H1 (cell line): ENCODE data around the gene PI16. TPM values are rescaled to one million over a fixed set of nuclear protein-coding genes. Genes with fewer than 3 reads are reported as not detected.

Experiments used
- CTCF ChIA-PET: fragments of 300-600 bp; sonication (Branson Sonifier 250); formaldehyde crosslinking; loops from one replicate; lab custom pipeline; 2021; ENCODE audit not compliant: partially characterized antibody; lab: Charles Lee
- POLR2A ChIA-PET: fragments of 300-600 bp; sonication (Branson Sonifier 250); formaldehyde crosslinking; loops from one replicate; lab custom pipeline; 2021; ENCODE audit warnings: inconsistent platforms; ENCODE audit not compliant: partially characterized antibody; lab: Charles Lee
- DNase-seq, 2 experiments: peaks; one replicate each; pipeline versions ENCODE4 v3.0.0 to v3.0.0-alpha.2; 2010 to 2022; ENCODE audit warnings: low spot score in 2 of 2, low read depth in 1 of 2, mixed read lengths in 1 of 2
- FAIRE-seq: peaks from 2 replicates; lab custom pipeline; 2011; peaks lifted over from hg19 to GRCh38; lab: Jason Lieb, UNC
- H2AFZ ChIP-seq: 2 replicates; pipeline ENCODE4 v1.8.1; 2012; ENCODE audit warnings: low read length, inconsistent platforms
- H2AK5ac ChIP-seq: 2 replicates; pipeline ENCODE4 v1.6.1; 2013; ENCODE audit warnings: low read depth, low read length
- H2BK120ac ChIP-seq: replicated peaks from 2 replicates; pipeline ENCODE3; 2013; ENCODE audit warnings: low read depth, low read length, inconsistent platforms
- H2BK12ac ChIP-seq: 2 replicates; pipeline ENCODE4 v1.6.1; 2013; ENCODE audit warnings: low read depth, low read length
- H2BK15ac ChIP-seq: 2 replicates; pipeline ENCODE4 v1.6.1; 2013; ENCODE audit warnings: low read length
- H2BK20ac ChIP-seq: 2 replicates; pipeline ENCODE4 v1.6.1; 2013; ENCODE audit warnings: low read length
- H2BK5ac ChIP-seq: 2 replicates; pipeline ENCODE4 v1.6.1; 2013; ENCODE audit warnings: low read depth, low read length
- H3K14ac ChIP-seq: 2 replicates; pipeline ENCODE4 v1.6.1; 2013; ENCODE audit warnings: inconsistent platforms; ENCODE audit not compliant: insufficient read length
- H3K18ac ChIP-seq: 2 replicates; pipeline ENCODE4 v1.6.1; 2013; ENCODE audit warnings: low read length; ENCODE audit errors: extremely low read depth
- H3K23ac ChIP-seq: 2 replicates; pipeline ENCODE4 v1.6.1; 2013; ENCODE audit warnings: inconsistent platforms; ENCODE audit not compliant: insufficient read length
- H3K23me2 ChIP-seq: 2 replicates; pipeline ENCODE4 v1.6.1; 2013; ENCODE audit warnings: low read depth, low read length
- H3K27ac ChIP-seq: 2 replicates; pipeline ENCODE4 v1.6.1; 2011; ENCODE audit warnings: low read depth, low read length, inconsistent platforms
- H3K27me3 ChIP-seq, 4 experiments: replicated peaks in 1 of 4; 1 replicate in 1 of 4; 2 replicates in 3 of 4; pipeline versions ENCODE4 v1.6.1 to v1.8.1; 2011 to 2013; ENCODE audit warnings: low read length in 3 of 4, mild to moderate bottlenecking in 3 of 4, inconsistent platforms in 2 of 4, mixed read lengths in 2 of 4, moderate library complexity in 1 of 4; ENCODE audit not compliant: control insufficient read depth in 3 of 4, insufficient read depth in 3 of 4; ENCODE audit errors: extremely low read depth in 1 of 4
- H3K36me3 ChIP-seq, 4 experiments: 2 replicates each; pipeline versions ENCODE4 v1.6.1 to v1.8.1; 2011 to 2013; ENCODE audit warnings: mild to moderate bottlenecking in 4 of 4, low read length in 3 of 4, moderate library complexity in 2 of 4, control low read depth in 1 of 4, inconsistent platforms in 1 of 4; ENCODE audit not compliant: insufficient read depth in 4 of 4, control insufficient read depth in 2 of 4
- H3K4ac ChIP-seq: replicated peaks from 2 replicates; pipeline ENCODE3; 2013; ENCODE audit warnings: low read length, low read depth, mixed read lengths, inconsistent platforms; ENCODE audit not compliant: insufficient read length
- H3K4me1 ChIP-seq, 4 experiments: replicated peaks in 1 of 4; 1 replicate in 1 of 4; 2 replicates in 3 of 4; pipeline versions ENCODE4 v1.6.1 to v1.8.1; 2011 to 2013; ENCODE audit warnings: low read length in 3 of 4, inconsistent platforms in 2 of 4, mixed read lengths in 1 of 4; ENCODE audit not compliant: insufficient read depth in 4 of 4, control insufficient read depth in 3 of 4
- H3K4me2 ChIP-seq, 2 experiments: 2 replicates each; pipeline versions ENCODE4 v1.6.1 to v1.8.1; 2011 to 2013; ENCODE audit warnings: low read depth in 2 of 2, low read length in 2 of 2, control low read depth in 1 of 2, inconsistent platforms in 1 of 2, mild to moderate bottlenecking in 1 of 2; ENCODE audit not compliant: insufficient read depth in 1 of 2
- H3K4me3 ChIP-seq, 4 experiments: fragments of 200-600, 300-600 bp in 1 of 4; sonication (generic), shearing (Covaris generic), sonication (Bioruptor Twin) in 1 of 4; 2 replicates each; pipeline versions ENCODE4 v1.5.1 to v1.8.1; 2011 to 2016; ENCODE audit warnings: low read length in 4 of 4, low read depth in 3 of 4, control low read depth in 2 of 4, inconsistent platforms in 2 of 4, mild to moderate bottlenecking in 2 of 4, mixed read lengths in 1 of 4, moderate library complexity in 1 of 4; ENCODE audit not compliant: insufficient read depth in 2 of 4; ENCODE audit errors: extremely low read depth in 1 of 4
- H3K56ac ChIP-seq: replicated peaks from 2 replicates; pipeline ENCODE3; 2013; ENCODE audit warnings: low read depth, mild to moderate bottlenecking, mixed read lengths, low read length, inconsistent platforms; ENCODE audit not compliant: insufficient read length
- H3K79me1 ChIP-seq: 2 replicates; pipeline ENCODE4 v1.6.1; 2013; ENCODE audit warnings: low read depth, low read length, control low read depth
- H3K79me2 ChIP-seq, 2 experiments: 2 replicates each; pipeline versions ENCODE4 v1.6.1 to v1.8.1; 2012 to 2013; ENCODE audit warnings: low read length in 2 of 2, mild to moderate bottlenecking in 2 of 2, inconsistent platforms in 1 of 2; ENCODE audit not compliant: insufficient read depth in 2 of 2, control insufficient read depth in 1 of 2
- H3K9ac ChIP-seq, 4 experiments: replicated peaks in 1 of 4; 1 replicate in 1 of 4; 2 replicates in 3 of 4; pipeline versions ENCODE4 v1.6.1 to v1.8.1; 2011 to 2013; ENCODE audit warnings: low read depth in 3 of 4, low read length in 3 of 4, control low read depth in 2 of 4, mild to moderate bottlenecking in 2 of 4, moderate library complexity in 2 of 4, inconsistent platforms in 1 of 4; ENCODE audit errors: extremely low read depth in 1 of 4
- H3K9me3 ChIP-seq, 2 experiments: 2 replicates each; pipeline versions ENCODE4 v1.6.1 to v1.8.1; 2012 to 2013; ENCODE audit warnings: mild to moderate bottlenecking in 2 of 2, moderate library complexity in 2 of 2, control low read depth in 1 of 2, inconsistent platforms in 1 of 2, low read depth in 1 of 2, low read length in 1 of 2, mixed read lengths in 1 of 2; ENCODE audit not compliant: insufficient read depth in 2 of 2
- H4K20me1 ChIP-seq, 2 experiments: replicated peaks in 1 of 2; 2 replicates each; pipeline versions ENCODE3 to v1.8.1; 2011 to 2013; ENCODE audit warnings: inconsistent platforms in 2 of 2, low read length in 2 of 2, mild to moderate bottlenecking in 1 of 2; ENCODE audit not compliant: insufficient read depth in 2 of 2, control insufficient read depth in 1 of 2
- H4K5ac ChIP-seq: 2 replicates; pipeline ENCODE4 v1.6.1; 2013; ENCODE audit warnings: low read length, low read depth, mixed read lengths, inconsistent platforms; ENCODE audit not compliant: insufficient read length
- H4K8ac ChIP-seq: 2 replicates; pipeline ENCODE4 v1.8.0; 2013; ENCODE audit warnings: mild to moderate bottlenecking, moderate library complexity, low read length, inconsistent platforms; ENCODE audit not compliant: insufficient read depth; ENCODE audit errors: extremely low read depth
- H4K91ac ChIP-seq: replicated peaks from 2 replicates; pipeline ENCODE3; 2013; ENCODE audit warnings: low read length, mixed read lengths, inconsistent platforms; ENCODE audit not compliant: insufficient read length
- CEBPB ChIP-seq: IDR thresholded peaks from 2 replicates; pipeline ENCODE4 v1.6.1; 2012; ENCODE audit warnings: low read depth, low read length
- CHD2 ChIP-seq: IDR thresholded peaks from 2 replicates; pipeline ENCODE4 v1.6.1; 2012; ENCODE audit warnings: low read length, improper control_type of control experiment
- SP2 ChIP-seq: IDR thresholded peaks from 2 replicates; pipeline ENCODE4 v1.6.1; 2012; ENCODE audit warnings: mild to moderate bottlenecking, low read length, inconsistent platforms
- WGBS, 2 experiments: shearing (Covaris generic) in 1 of 2; methylation state at CpG; one replicate each; pipeline versions ENCODE4 v1.1.6 to v1.1.7; 2013 to 2015; ENCODE audit warnings: low lambda C conversion rate in 2 of 2, mixed read lengths in 2 of 2, inconsistent platforms in 1 of 2, low coverage in 1 of 2, missing lambda C conversion rate in 1 of 2; ENCODE audit not compliant: insufficient replicate concordance in 2 of 2, insufficient coverage in 1 of 2, insufficient read length in 1 of 2; ENCODE audit errors: extremely low coverage in 1 of 2, missing lambda C conversion rate in 1 of 2; 5-methylcytosine and 5-hydroxymethylcytosine counted together
- polyA plus RNA-seq, 7 experiments: library from polyadenylated mRNA; depleted of rRNA in 3 of 7; stranded (reverse) in 5 of 7; unstranded in 2 of 7; fragments of >200 nt in 5 of 7; fragments of 200-250 nt in 2 of 7; gene quantifications; 1 replicate in 5 of 7; 2 replicates in 1 of 7; 4 replicates in 1 of 7; pipeline versions ENCODE4 v1.2.1 to v1.2.3, GENCODE V29; 2011 to 2013; ENCODE audit warnings: missing spikeins in 2 of 7, mixed read lengths in 2 of 7
- total RNA-seq: library from RNA; stranded (reverse); fragmentation: NEBNext Ultra II Directional; extraction: Animal tissue kit (Norgen Biotek cat#: 25700); gene quantifications from 2 replicates; pipeline ENCODE4 v1.2.1, GENCODE V29; 2021
- TF ChIP-seq, protein P1 (sequence below): IDR thresholded peaks from 2 replicates; pipeline ENCODE4 v1.6.1; 2011; ENCODE audit warnings: low read depth, mild to moderate bottlenecking, low read length; ENCODE audit not compliant: insufficient read depth

PI16 gene
- total and polyA plus RNA-seq, 2 of the 8 experiments (the other 6 are each of a cell fraction or from before 2014, with no cell fraction given): 0.05 TPM; not detected in 1

DNA sequence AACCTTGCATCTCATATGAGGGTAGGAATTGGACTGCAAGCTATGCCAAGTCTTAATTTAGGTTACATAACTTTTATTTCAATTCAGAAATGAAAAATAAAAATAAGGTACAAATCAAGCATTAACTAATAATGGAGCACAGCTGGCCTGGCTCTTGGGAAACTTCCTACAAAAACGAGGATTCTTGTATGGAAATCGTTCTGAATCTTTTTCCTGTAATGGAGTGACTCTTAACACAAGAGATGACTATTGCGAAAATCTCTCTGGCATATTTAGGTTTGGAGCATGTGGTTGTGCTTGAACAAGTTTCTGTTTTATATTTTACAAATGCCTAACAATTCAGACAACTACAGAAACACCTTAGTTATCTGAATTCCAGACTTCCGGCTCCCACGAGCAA is 34.0 kb upstream of the PI16 start:
- H2BK5ac ChIP-seq: no peak overlapping the region
- H3K4me2 ChIP-seq: no peak overlapping the region
- no peak overlapping the region for H3K14ac ChIP-seq
- H3K4ac ChIP-seq: no peak overlapping the region
- no peak overlapping the region for H3K4me3 ChIP-seq
- no peak overlapping the region for H2BK20ac ChIP-seq
- no peaks in the 10 kb centered on the region for H3K36me3 ChIP-seq
- no peak overlapping the region for H2BK120ac ChIP-seq
- TF ChIP-seq CHD2 (no peak), CEBPB (no peak), SP2 (no peak)
- TF ChIP-seq, protein P1, sequence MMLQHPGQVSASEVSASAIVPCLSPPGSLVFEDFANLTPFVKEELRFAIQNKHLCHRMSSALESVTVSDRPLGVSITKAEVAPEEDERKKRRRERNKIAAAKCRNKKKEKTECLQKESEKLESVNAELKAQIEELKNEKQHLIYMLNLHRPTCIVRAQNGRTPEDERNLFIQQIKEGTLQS: no peak
- H3K79me1 ChIP-seq: no peaks in the 10 kb centered on the region
- no peak overlapping the region for H2AK5ac ChIP-seq
- no peak overlapping the region for H2BK12ac ChIP-seq
- no peak overlapping the region for H3K18ac ChIP-seq
- no peaks in the 10 kb centered on the region for H3K27me3 ChIP-seq
- ChIA-PET CTCF (interaction anchor here (0.6 kb wide), 1 partner anchor 73 kb away, joined by 4 read pairs; no protein-coding TSS in a partner anchor), POLR2A (no interaction called here)
- FAIRE-seq (no peak), DNase-seq (no peak)
- H3K23me2 ChIP-seq: no peaks in the 10 kb centered on the region
- no peak overlapping the region for H3K23ac ChIP-seq
- H4K8ac ChIP-seq: no peak overlapping the region
- H3K9ac ChIP-seq: no peak overlapping the region
- H3K56ac ChIP-seq: no peak overlapping the region
- no peak overlapping the region for H4K91ac ChIP-seq
- H4K5ac ChIP-seq: no peak overlapping the region
- no peak overlapping the region for H2BK15ac ChIP-seq
- H4K20me1 ChIP-seq: no peaks in the 10 kb centered on the region
- no peaks in the 10 kb centered on the region for H3K9me3 ChIP-seq
- H3K4me1 ChIP-seq: no peaks in the 10 kb centered on the region
- 96% methylated on average over 5 of the region's 5 CpGs; no CpG with 5 or more reads in 1 of the 2 experiments for WGBS, 2 experiments
- no peak overlapping the region for H2AFZ ChIP-seq
- no peaks in the 10 kb centered on the region for H3K79me2 ChIP-seq
- H3K27ac ChIP-seq: no peak overlapping the region
